Endodermal cell (in vitro differentiated cells): ENCODE measurements around the gene IQCN. TPM values are rescaled to one million over a fixed set of nuclear protein-coding genes. Genes with fewer than 3 reads are reported as not detected.

Experiments used
- DNase-seq: peaks from one replicate; pipeline ENCODE4 v3.0.0-alpha.2; 2017
- H3K27ac ChIP-seq: 2 replicates; pipeline ENCODE4 v1.5.1; 2013; ENCODE audit warnings: mild to moderate bottlenecking, low read depth, low read length, moderate library complexity
- H3K27me3 ChIP-seq: 2 replicates; pipeline ENCODE4 v1.6.1; 2013; ENCODE audit warnings: mild to moderate bottlenecking, low read length, moderate library complexity; ENCODE audit not compliant: insufficient read depth, control insufficient read depth, poor library complexity, severe bottlenecking
- H3K36me3 ChIP-seq: 2 replicates; pipeline ENCODE4 v1.7.0; 2013; ENCODE audit warnings: mild to moderate bottlenecking, low read length, moderate library complexity; ENCODE audit not compliant: control insufficient read depth, insufficient read depth
- H3K4me1 ChIP-seq: one replicate; pipeline ENCODE4 v1.7.0; 2013; ENCODE audit warnings: low read length; ENCODE audit not compliant: control insufficient read depth, insufficient read depth
- H3K4me3 ChIP-seq: 2 replicates; pipeline ENCODE4 v1.5.1; 2013; ENCODE audit warnings: mild to moderate bottlenecking, low read length, moderate library complexity
- H3K9ac ChIP-seq: 2 replicates; pipeline ENCODE4 v1.6.1; 2013; ENCODE audit warnings: mild to moderate bottlenecking, low read length, moderate library complexity; ENCODE audit not compliant: poor library complexity, severe bottlenecking; ENCODE audit errors: extremely low read depth
- H3K9me3 ChIP-seq: 2 replicates; pipeline ENCODE4 v1.6.1; 2013; ENCODE audit warnings: mild to moderate bottlenecking, low read length, moderate library complexity; ENCODE audit not compliant: control insufficient read depth
- H3K27ac Mint-ChIP-seq: 2 replicates; pipeline ENCODE4 v1.8.0; 2020; ENCODE audit warnings: mixed read lengths
- H3K27me3 Mint-ChIP-seq: 2 replicates; pipeline ENCODE4 v1.8.0; 2021; ENCODE audit warnings: mild to moderate bottlenecking, mixed read lengths; ENCODE audit not compliant: insufficient read depth
- H3K36me3 Mint-ChIP-seq: 2 replicates; pipeline ENCODE4 v1.8.0; 2020; ENCODE audit warnings: low read depth, mixed read lengths
- H3K4me1 Mint-ChIP-seq: 2 replicates; pipeline ENCODE4 v1.8.0; 2020; ENCODE audit warnings: mixed read lengths
- H3K4me3 Mint-ChIP-seq: 2 replicates; pipeline ENCODE4 v1.8.0; 2020; ENCODE audit warnings: mild to moderate bottlenecking, moderate library complexity, mixed read lengths
- H3K9me3 Mint-ChIP-seq: 2 replicates; pipeline ENCODE4 v1.8.0; 2020; ENCODE audit warnings: mild to moderate bottlenecking, mixed read lengths
- CTCF ChIP-seq: fragments of 200-600 bp; sonication (generic); conservative IDR thresholded peaks from 2 replicates; pipeline ENCODE4 v1.5.0; 2021; ENCODE audit warnings: antibody characterized with exemption, mild to moderate bottlenecking
- WGBS, 2 experiments: methylation state at CpG; one replicate each; pipeline versions ENCODE4 v1.1.5 to v1.1.7; 2013; ENCODE audit warnings: missing lambda C conversion rate in 2 of 2, mixed read lengths in 1 of 2; ENCODE audit not compliant: insufficient coverage in 1 of 2, insufficient read length in 1 of 2; 5-methylcytosine and 5-hydroxymethylcytosine counted together
- total RNA-seq, 2 donors: library from RNA; stranded (reverse); fragmentation: NEBNext Ultra II Directional in 1 of 2; extraction: Animal tissue kit (Norgen Biotek cat#: 25700) in 1 of 2; gene quantifications; 2 replicates in 1 of 2; 3 replicates in 1 of 2; pipeline ENCODE4 v1.2.1, GENCODE V29; 2021

The IQCN gene
- total RNA-seq, 2 donors from 2014 or later = 2.4 to 3.3 TPM

GRCh38 chr19:18226956-18227780 is 47.1 kb downstream of the IQCN start:
- Mint-ChIP-seq H3K27ac (no peak overlapping the region), H3K4me1 (peaks cover 7% of the 10 kb centered on the region), H3K36me3 (no peaks in the 10 kb centered on the region), H3K4me3 (no peak overlapping the region), H3K27me3 (peaks cover 39% of the 10 kb centered on the region), H3K9me3 (no peaks in the 10 kb centered on the region)
- Histone ChIP-seq H3K4me3 (no peak overlapping the region), H3K27ac (no peak overlapping the region), H3K27me3 (peaks cover 36% of the 10 kb centered on the region), H3K36me3 (no peaks in the 10 kb centered on the region), H3K9me3 (no peaks in the 10 kb centered on the region), H3K9ac (no peak overlapping the region), H3K4me1 (no peaks in the 10 kb centered on the region)
- DNase-seq = no peak
- no peak for TF ChIP-seq CTCF
- 82 to 93% methylated on average over 8 to 18 of the region's 18 CpGs for WGBS, 2 experiments

DNA sequence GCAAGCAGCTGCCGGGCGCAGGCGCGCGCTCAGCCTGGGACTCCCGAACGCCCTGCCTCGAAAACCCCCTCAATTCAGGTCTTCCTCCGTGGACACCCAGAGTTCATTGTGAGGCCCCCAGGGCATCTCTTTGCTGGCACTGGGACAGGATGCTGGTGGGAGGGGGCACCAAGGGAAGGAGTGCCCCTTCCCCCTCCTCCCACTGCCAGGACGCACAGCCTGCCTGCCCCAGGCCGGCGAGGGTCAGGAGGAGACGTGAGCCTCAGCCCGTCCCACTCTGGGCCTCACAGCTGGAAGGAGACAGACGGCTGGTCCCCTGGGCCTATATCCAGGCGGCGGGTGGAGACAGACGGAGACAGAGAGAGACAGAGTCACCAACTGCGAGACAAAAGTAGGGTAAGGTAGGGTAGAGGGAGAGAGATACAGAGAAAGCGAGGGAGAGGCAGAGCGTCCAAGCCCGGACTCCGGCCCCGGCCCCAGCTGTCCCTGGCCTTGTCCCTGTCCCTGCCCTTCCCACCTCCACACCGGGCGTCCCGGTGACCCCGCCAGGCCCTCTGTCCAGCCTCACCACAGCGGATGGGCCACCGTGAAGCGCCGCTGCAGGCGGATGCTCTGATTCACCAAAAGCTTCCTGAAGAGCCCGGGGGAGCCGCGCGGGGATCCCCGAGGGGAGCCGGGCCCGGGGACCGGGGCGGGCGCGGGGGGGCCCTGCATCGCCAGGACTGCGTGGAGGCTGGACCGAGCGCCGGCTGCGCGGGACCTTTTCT is 48.4 kb downstream of the IQCN start, which contains the start of gene PDE4C:
Gene PDE4C (minus strand): TSS at position 737 of the 767 bp plus-strand sequence. CDS start 23 bp downstream, at position 714.
- no peak within 1 kb of the TSS for H3K9ac ChIP-seq
- Mint-ChIP-seq H3K27me3 (peaks cover 42% of the 10 kb centered on the region), H3K4me1 (peaks cover 6% of the 10 kb centered on the region), H3K36me3 (no peaks in the 10 kb centered on the region), H3K27ac (no peak within 1 kb of the TSS), H3K4me3 (peak within 1 kb of the TSS; percentile 81), H3K9me3 (no peaks in the 10 kb centered on the region)
- no peaks in the 10 kb centered on the region for H3K36me3 ChIP-seq
- DNase-seq = peak; percentile 72
- peak within 1 kb of the TSS; percentile 90 for H3K4me3 ChIP-seq
- no peak for TF ChIP-seq CTCF
- no peaks in the 10 kb centered on the region for H3K4me1 ChIP-seq
- no peak within 1 kb of the TSS for H3K27ac ChIP-seq
- peaks cover 36% of the 10 kb centered on the region for H3K27me3 ChIP-seq
- 31 to 32% methylated on average over 22 to 51 of the region's 51 CpGs for WGBS, 2 experiments
- no peaks in the 10 kb centered on the region for H3K9me3 ChIP-seq

DNA sequence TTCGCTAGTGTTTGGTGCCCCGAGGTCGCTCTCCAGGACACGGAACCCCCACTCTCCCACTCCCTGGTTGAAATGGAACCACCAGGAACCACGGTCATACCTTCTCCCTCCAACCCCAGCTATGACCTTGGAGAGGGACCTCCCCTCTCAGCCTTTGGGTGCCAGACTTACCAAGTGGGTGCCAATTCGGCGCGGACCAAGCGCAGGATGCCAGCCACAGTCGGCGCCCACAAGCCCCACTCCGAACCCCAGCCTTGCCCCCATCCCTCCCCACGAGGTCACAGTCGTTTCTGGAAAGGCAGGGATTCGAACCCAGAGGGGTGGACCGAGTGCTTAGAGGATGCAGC is 48.9 kb downstream of the IQCN start:
- no peak overlapping the region for H3K9ac ChIP-seq
- no peaks in the 10 kb centered on the region for H3K9me3 Mint-ChIP-seq
- no peak for TF ChIP-seq CTCF
- no peaks in the 10 kb centered on the region for H3K4me1 ChIP-seq
- H3K27ac Mint-ChIP-seq = no peak overlapping the region
- H3K9me3 ChIP-seq = no peaks in the 10 kb centered on the region
- H3K4me3 Mint-ChIP-seq = peak overlapping the region; percentile 81
- peak overlapping the region; percentile 90 for H3K4me3 ChIP-seq
- H3K36me3 Mint-ChIP-seq = no peaks in the 10 kb centered on the region
- DNase-seq = no peak
- no peak overlapping the region for H3K27ac ChIP-seq
- peaks cover 38% of the 10 kb centered on the region for H3K27me3 ChIP-seq
- H3K27me3 Mint-ChIP-seq = peaks cover 41% of the 10 kb centered on the region
- 36 to 49% methylated on average over 12 to 16 of the region's 16 CpGs for WGBS, 2 experiments
- peaks cover 8% of the 10 kb centered on the region for H3K4me1 Mint-ChIP-seq
- H3K36me3 ChIP-seq = no peaks in the 10 kb centered on the region
